NCI-H1694 treated with DMSO at 0.1 percent for 48 hours (cell line): ENCODE results near the gene KCNIP4.
A peak's percentile ranks its signal among the peaks of the same experiment; 100 is the strongest.
"Not testable (repeated sequence)": the region's sequence is repeated elsewhere in the genome, so short reads cannot be mapped to it uniquely, and the experiment has no call there.

Experiments
- DNase-seq: peaks from one replicate; lab custom pipeline; 2025; lab: John Stamatoyannopoulos, UW

Gene KCNIP4

DNA sequence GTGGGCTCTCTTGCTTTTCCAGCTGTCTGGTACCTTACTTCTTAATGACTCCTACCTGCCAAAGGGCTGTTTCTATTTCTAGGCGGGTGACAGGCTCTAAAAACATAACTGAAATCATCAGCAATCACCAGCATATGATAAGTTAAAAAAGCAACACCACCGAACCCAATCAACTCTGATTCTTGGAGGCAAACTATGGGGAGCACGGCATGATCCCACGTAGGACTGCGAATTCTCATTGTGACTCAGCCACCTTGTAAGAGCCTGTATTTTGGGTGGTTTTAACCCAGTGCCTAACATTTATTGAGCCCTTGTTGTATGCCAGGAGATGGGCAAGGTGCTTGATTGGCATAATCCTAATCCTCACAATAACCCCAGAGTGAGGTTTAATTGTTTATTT, 1091.5 kb downstream of the KCNIP4 start:
- DNase-seq: no peak

DNA sequence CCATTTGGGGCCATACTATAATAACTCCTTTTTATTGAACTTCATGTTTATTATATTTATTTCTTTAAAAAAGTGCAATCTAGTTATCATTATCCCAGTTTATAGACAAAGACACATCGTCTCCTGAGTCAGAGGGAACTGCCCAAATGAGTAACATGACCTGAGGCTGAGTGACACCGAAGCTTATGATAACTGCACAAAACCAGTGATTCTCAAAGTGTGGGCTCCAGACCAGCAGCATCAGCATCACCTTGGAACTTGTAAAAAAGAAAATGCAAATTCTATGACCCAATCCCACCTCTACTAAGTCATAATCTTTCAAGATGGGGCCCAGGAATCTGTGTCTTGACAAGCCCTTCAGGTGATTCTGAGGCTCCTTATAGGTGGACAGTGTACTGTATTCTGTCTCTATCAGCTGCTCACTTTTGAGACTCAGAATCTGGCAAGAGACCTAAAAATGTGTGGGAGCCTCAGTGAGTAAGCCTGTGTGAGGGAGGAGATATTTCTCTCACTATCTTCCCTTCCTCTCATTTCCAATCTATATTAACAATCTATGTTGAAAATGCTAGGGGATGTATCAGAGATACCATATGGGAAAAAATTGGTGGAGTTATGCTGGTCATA, 1101.3 kb downstream of the KCNIP4 start:
- no peak for DNase-seq

DNA sequence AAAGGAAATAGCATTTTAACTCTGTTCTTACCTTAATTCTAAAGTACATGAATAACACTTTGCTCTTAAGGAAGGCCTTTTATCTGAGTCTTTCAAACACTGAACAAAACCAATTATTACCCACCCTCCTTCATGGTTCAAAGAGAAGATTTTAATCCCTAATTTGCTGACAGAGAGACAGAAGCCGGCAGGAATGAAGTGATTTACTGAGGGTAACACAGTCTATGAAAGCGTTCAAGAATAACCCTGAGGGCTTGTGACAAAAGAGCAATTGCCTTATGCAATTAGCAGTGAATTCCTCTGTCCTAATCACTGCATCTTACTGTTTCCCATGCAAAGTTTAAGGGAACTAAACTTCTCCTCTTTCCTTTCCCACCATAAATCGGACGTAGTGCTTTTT, 1104.3 kb downstream of the KCNIP4 start:
- DNase-seq: no peak

DNA sequence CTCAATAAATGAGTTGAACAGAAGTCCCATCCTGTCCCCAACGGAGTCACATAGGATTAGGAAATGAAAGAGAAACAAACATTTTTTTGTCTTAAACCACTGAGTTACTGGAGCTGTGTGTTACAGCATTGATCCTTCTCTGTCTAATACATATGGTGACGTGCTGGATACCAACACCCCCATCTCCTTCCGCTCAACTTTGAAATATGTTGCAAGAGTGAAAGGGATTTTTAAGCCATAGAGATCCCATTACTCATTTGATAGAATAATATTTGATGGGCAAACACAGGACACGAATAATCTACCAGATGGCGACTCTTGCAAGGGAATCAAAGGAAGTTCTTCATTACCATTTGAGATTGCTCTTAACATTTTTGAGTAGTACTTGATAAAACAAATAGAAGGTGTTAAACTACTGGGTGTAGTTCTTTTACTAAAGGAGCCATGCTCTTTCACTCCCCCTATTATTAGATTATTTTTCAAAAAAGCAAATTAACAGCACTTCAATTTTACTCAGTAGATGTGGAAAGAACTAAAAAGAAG, 1107.9 kb downstream of the KCNIP4 start:
- no peak for DNase-seq

DNA sequence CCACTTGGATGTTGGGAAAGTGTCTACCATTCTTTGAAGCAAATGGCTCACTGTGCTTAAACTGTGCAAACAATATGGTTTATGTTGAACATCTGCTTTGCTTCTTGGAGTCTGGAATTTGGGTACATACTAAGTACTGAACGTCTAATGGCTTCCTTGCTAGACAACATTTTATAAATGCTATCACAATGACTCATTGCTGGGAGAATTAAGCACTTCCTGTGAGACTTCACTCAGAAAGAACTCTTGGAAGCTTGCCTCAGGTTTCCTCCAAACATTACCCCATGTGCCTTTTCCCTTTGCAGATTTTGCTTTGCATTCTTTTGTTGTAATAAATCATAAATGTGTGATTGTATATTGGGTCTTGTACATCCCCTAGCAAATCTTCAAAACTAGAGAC, 1108.6 kb downstream of the KCNIP4 start:
- no peak for DNase-seq

DNA sequence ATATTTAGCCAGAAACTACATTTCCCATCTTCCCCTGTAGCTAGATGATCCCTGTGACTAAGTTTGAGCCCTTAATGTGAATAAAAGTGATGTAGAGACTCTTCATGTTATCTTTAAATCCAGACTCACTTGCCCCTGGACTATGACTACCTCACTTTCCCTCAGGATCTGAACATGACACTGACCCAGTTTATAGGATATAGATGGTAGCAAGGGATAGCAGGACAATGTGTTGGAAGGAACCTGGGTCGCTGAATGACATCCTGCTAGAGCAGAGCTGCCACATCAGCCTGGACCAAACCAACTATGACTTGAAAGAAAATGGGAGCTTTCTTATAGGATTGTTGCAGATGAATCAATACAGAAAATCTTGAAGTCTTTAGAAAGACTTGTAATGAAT, 1110.1 kb downstream of the KCNIP4 start:
- DNase-seq: no peak

DNA sequence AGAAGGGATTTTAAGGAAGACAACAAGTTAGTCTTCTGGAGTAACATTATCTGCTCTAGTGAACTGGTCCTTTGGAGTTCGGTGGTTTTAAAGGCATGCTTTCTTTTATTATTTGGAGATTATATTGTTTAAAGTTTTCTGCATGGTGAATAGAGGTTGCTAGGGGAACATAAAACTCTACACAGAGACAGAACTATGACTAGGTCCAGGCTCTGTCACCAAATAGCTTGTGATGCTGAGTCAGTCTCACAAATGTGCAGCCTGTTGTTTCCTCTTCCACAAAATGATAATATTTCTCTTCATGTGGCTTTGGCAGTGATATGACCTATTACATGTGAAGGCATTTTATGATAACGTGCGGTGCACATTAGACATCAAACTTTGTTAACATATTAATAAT, 1115.7 kb downstream of the KCNIP4 start:
- DNase-seq: no peak

DNA sequence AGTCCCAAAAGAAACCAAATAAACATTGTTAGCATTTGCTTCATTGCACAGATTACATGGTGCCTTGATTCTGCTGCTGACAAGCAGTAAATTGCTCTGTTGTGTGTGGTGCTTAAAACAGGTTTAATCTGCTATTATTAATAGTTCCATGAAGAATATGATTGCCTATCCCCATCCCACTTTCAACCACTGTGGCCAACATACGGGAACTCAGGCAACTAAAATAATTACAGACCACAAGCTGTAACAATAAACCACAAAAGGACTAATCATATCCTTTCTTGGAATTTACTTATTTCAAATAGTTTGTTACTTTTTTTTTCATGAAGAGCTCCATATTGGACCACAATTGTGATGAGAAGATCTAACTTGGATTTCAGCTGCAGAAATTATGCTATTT, 1116.8 kb downstream of the KCNIP4 start:
- no peak for DNase-seq

DNA sequence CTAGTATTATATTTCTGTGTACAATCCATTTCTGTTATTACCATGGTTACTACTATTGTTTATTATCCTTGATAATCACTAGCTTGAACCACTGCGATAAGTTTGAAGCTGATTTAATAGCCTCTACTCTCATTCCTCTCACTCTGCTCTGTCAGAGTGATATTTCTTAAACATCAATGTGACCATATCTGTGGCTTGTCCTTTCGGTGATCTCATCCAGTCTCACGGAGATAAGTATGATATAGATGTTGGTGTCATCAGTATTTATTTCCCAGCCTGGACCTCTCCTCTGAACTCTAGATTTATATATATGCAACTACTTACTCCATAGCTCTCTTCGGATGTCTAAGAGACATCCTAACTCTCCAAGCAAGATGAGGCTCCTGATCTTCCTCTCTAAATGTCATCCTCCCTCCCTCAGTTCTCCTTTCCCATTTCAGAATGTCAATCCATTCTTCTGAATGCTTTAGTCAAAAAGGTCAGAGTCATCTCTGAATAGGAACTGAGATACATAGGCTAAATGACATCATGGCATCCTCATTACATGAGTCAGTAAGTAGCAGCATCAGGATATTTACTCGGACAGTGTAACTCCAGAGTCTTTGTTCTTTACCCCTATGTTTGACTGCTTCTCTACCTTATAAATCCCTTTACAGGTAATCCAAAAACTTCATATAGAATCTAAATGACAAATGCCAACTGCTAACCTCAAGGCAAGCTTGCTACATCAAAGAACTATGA, 1118.8 kb downstream of the KCNIP4 start:
- DNase-seq: no peak

DNA sequence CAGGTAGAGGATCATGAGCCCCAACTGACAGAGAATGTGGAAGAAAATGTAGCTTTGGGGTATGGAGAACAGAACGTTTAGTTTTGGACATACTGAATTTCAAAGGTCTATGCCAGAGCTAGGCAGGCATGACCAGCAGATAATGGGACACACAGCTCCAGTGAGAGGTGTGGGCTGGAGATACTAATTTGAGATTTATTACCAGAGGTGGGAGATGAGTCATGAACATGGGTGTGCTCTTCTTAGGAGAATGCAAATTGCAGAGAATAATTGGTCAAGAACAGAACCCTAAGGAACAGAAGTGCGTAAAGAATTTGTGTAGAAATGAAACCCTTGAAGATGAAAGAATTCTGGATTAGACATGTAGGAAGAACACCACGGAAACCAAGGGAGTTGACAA, 1123.1 kb downstream of the KCNIP4 start:
- no peak for DNase-seq

DNA sequence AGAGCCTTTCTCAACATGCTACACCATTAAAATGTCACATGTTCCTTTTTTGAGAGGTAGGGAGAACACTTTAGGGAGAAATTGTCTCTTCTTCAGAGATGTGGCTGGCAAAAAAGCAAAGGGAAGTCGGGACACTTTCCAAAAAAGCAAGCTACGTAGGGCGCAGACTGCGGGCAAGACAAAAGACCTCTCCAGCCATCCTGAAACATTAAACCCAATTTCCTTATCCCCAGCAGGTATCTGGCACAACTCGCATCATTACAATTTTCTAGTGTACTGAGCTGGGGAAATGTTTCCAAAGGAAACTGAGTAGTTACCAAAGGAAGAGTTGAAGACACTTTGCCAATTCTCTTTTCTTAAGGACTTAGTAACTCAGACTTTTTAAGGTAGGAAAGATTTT, 1132.3 kb downstream of the KCNIP4 start:
- DNase-seq: no peak

DNA sequence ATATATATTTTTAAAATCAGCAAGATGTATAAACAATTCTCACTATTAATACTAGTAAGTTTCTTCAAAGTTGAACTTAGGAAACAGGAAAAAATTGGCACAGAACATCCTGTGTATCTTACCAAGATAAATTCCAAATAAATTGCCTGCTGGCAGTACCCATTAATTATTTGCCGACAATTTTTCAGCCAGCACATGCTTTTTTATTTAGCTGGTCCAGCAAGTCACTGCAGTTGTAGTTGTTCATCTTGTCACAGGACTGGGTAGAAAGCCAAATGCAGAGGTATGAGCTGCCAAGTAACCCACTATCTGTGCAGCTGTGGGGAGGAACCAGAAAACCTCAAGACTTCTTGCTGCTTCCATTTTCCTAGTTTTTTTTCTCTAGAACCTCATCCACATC, 1134.9 kb downstream of the KCNIP4 start:
- DNase-seq: no peak

DNA sequence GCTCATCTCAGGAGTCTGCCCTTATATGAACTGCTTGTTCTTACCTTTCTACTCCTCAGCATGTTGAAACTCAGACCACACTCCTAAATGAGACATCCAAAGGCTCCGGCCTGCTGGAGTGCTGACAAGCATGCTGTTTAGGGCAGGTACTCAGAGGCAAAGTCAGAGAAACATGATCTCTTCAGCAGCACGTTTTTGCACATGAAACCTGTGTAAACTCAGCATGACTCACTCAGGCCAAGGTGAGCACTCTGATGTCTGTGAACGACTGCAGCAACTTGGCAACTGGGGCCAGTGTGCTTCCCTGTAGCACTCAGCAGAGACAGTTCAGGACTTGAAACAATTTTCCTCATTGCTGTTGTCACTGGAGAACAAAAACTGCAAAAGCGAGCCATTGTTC, 1138.8 kb downstream of the KCNIP4 start:
- DNase-seq: no peak

DNA sequence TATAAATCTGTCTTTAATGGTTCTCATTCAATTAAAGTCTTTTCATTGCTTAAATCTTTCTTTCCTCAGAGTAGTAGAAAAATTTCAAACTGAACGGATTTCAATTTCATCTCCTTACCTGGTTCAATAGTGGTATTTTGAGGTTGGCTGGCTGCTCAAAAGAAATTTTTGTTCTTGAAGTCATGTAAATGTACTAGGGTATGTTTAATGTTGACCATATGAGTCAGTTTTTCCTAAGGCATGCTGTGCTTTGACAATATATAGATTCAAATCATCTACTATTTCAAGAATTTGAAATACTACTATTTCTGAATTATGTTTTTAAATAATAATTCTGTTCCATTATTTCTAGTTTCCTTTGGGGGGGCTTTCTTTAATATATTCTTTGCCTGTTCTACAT, 1142.9 kb downstream of the KCNIP4 start:
- DNase-seq: no peak

DNA sequence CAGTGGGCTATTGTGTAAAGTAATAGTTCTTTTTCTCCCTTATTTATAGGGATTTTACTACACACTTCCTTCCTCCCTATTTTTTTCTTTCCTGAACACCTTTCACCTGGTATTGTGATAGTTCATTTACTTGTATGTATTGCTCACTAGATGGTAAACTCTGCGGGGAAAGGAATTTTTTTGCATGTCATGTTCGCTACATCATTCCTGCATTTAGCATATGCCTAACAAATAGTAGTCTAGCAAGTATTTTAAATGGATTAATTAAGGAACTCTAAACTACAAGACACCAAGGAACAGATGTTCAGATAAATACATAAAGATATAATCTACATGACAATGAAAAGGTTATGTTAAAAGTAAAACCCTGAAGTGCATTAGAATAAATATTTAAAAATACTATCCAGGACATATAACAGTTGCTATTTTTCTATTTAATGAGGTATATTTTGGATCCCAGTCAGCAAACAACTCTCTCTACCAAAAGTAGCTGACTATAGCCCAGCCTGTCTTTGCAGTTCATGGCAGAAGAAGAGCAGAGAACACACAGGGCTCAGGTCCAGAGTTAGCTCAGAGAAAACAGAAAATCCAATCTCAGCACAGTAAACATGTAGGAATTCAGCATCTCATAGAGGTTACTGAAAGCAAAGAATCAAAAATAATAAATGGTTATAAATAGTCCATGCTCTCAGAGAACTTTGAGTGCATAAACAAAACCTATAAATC, 1160.5 kb downstream of the KCNIP4 start:
- DNase-seq: no peak

DNA sequence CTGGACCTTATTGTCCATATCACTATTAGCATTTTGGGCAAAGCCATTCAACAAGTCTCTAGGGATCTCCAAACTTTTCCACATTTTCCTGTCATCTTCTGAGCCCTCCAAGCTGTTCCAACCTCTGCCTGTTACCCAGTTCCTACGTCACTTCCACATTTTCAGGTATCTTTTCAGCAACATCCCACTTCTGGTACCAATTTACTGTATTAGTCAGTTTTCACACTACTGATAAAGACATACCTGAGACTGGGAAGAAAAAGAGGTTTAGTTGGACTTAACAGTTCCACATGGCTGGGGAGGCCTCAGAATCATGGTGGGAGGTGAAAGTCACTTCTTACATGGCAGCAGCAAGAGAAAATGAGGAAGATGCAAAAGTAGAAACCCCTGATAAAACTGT, 1165.4 kb downstream of the KCNIP4 start:
- not testable (repeated sequence) for DNase-seq

DNA sequence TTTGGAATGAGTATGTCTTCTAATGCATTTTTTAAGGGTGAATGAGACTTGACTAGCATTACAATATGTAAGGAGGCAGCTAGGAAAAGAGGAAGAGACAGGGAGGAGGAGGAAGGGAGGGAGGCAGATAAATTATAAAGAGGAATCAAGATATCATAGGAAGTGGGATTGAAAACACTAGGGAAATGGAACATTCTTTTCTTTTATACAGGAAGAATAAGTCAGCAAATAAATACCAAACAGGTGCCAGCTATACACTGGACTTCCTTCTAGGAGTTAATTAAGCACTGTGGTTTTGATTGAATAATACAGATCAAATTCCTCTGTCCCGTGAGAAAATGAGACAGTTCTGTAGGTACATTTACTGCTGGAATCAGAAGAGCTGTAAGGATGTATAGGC, 1169.7 kb downstream of the KCNIP4 start:
- no peak for DNase-seq

DNA sequence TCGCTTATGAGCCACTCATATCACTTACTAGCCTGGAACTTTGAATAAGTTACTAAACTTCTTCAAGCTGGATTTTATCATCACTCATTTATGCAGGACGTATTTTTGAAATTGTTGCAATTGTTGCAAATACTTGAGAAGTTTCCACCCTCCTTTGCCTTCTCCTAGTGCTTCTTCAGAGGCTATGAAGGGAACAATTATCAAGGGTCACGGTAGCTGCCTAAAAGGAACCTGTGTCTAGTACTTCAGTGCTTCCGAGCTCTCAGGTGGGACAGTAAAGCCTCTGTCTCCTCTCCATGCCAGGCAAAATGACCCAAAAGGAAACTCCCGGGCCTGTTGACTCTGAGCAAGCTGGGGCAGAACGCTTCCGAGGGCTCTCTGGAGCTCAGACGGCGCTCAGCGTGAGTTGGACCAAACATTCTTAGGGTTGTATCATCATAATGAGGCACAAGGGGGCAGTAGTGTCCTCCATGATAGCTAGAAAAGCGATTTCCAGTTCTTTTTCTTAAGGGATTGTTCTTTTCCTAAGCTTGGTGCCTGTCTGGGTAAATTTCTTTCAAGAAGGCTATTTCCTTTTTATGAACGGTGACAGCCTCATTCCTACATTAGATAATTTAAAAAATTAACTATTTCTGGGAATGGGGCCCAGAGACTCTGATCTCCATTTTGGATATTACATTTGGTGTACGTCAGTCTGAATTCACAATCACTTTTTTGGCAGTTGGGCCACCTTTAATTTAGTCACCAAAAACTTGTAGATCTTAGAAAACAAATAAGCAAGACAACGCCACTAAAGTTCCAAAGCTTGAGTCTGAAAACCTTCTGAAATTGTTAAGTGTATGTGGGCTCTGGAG, 1175.2 kb downstream of the KCNIP4 start:
- DNase-seq: peak; percentile 49

DNA sequence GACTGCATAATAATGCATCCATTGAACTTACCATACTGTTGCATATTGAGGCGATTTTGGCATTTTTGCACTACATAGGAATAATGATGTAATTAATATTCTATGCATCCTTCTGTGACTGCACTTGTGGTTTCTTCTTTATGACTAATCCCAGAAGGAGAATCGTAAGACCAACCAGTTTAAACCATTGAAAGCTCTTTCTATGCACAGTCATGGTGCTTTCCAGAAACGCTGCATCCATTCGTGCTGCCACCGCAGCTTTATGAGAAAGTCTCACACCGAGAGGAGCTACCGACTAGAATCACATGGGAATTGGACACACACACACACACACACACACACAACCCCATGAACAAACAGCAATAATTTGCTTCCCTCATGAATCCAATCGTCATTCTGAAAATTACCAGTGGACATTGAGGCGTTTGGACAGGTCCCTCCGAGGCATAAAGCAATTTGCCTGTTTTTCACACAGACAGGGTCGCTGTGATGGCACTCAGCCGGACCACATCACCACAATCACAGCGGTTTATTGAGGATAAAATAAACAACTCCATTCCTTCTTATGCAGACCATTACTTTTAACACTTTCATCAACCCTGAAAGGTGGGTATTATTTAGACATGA, 1184.1 kb downstream of the KCNIP4 start:
- no peak for DNase-seq

DNA sequence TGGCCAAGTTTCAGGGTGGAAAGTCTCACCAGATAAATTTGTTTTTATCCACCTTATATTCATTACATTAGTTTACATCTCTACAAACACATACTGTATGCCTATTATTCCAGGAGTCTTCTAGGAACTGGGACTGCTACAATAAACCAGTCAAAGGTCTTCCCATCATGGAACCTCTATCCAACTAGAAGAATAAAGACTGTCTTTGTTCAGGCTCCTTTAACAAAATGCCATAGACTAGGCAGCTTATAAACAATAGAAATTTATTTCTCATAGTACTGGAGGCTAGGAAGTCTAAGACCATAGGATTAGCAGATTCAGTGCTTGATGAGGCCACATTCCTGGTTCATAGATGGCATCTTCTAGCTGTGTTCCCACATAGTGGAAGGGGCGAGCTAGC, 1186.7 kb downstream of the KCNIP4 start:
- DNase-seq: no peak

DNA sequence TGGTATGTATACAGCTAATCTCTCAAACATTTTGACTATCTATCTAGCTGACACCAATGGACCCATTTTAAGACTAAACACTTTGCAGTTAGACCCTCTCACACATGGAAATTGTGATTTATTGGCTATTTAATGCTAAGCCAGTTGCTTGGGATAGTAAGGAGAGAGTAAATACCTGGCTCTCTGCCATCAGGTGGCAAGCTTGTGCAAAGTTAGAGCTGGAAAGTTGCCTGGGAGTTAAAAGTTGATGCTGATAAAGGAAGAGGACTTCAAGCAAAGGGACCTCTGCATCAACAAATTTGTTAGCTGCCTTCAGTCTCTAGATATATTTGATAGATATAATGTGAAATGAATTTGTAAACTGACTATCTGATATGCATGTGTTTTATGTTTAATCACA, 1187.2 kb downstream of the KCNIP4 start:
- DNase-seq: no peak

DNA sequence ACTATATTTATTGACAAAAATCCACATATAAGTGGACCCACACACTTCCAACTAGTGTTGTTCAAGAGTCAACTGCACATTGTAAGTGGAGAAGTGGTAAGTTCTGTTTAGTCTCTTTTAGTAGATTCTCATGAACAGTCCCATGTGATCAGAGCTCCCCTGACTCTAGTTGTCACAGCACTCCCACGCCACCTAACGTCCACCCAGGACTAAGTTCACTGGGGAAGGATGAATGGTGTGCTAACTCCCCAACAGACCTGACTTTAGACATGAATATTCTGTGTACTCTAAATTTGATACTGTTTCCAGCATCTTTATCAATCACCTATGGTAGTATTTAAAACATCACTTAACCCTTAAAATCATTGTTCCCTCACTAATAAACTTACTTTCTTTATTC, 1188.5 kb downstream of the KCNIP4 start:
- no peak for DNase-seq
